Suprapubic skin (tissue), 4 donors: Measurements from ENCODE around the gene RHOT2. TPM values are rescaled to one million over a fixed set of nuclear protein-coding genes. Genes with fewer than 3 reads are reported as not detected.

Experiments
- DNase-seq, 2 donors: peaks; one replicate each; pipeline ENCODE4 v3.0.0-alpha.2; 2019; ENCODE audit warnings: low spot score in 2 of 2
- H3K27ac ChIP-seq: fragments of 200-600 bp; sonication (generic); one replicate; pipeline ENCODE4 v1.5.1; 2019
- H3K27me3 ChIP-seq: fragments of 200-600 bp; sonication (generic); one replicate; pipeline ENCODE4 v1.5.1; 2019
- H3K36me3 ChIP-seq: fragments of 200-600 bp; sonication (generic); one replicate; pipeline ENCODE4 v1.5.1; 2019
- H3K4me1 ChIP-seq: fragments of 200-600 bp; sonication (generic); one replicate; pipeline ENCODE4 v1.5.1; 2019
- H3K4me3 ChIP-seq: fragments of 200-600 bp; sonication (generic); one replicate; pipeline ENCODE4 v1.5.1; 2019; ENCODE audit warnings: mild to moderate bottlenecking
- H3K9me3 ChIP-seq: fragments of 200-600 bp; sonication (generic); one replicate; pipeline ENCODE4 v1.5.1; 2019
- CTCF ChIP-seq, 2 donors: fragments of 200-600 bp in 1 of 2; fragments of 450-650 bp in 1 of 2; sonication (generic) in 1 of 2; IDR thresholded peaks; one replicate each; pipeline ENCODE4 v1.5.1; 2016 to 2019; ENCODE audit warnings: antibody characterized with exemption in 2 of 2, mild to moderate bottlenecking in 1 of 2, moderate library complexity in 1 of 2
- EP300 ChIP-seq: sonication (generic); formaldehyde crosslinking; IDR thresholded peaks from one replicate; pipeline ENCODE4 v1.6.1; 2017; ENCODE audit warnings: antibody characterized with exemption
- POLR2A ChIP-seq, 2 donors: fragments of 450-650 bp; IDR thresholded peaks; one replicate each; pipeline ENCODE4 v1.6.1; 2017; ENCODE audit warnings: antibody characterized with exemption in 2 of 2, mild to moderate bottlenecking in 2 of 2, moderate library complexity in 2 of 2
- POLR2AphosphoS5 ChIP-seq, 3 donors: sonication (generic); formaldehyde crosslinking; IDR thresholded peaks; one replicate each; pipeline ENCODE4 v1.6.1; 2017; ENCODE audit warnings: antibody characterized with exemption in 3 of 3
- WGBS: methylation state at CpG from one replicate; pipeline ENCODE4 v1.1.5; 2018; 5-methylcytosine and 5-hydroxymethylcytosine counted together
- total RNA-seq, 4 donors: library from RNA; depleted of rRNA; stranded (reverse); fragments of >200 nt; gene quantifications; one replicate each; pipeline ENCODE4 v1.1.0, GENCODE V29; 2016

RHOT2 gene
- total RNA-seq, 4 donors from 2014 or later, result 66.9 to 156 (median 96.8) TPM

- H3K27ac ChIP-seq, result no peak overlapping the region
- peak overlapping the region; percentile 21 for H3K4me3 ChIP-seq
Measured at GRCh38 chr16:660132-660458, 7.8 kb upstream of the RHOT2 start.

GRCh38 chr16:660459-661183 lies 7.3 kb upstream of the RHOT2 start:
- Histone ChIP-seq H3K27me3 (no peaks in the 10 kb centered on the region), H3K27ac (no peak overlapping the region), H3K4me1 (peaks cover 8% of the 10 kb centered on the region), H3K9me3 (no peaks in the 10 kb centered on the region), H3K4me3 (peak overlapping the region; percentile 21), H3K36me3 (peaks cover 36% of the 10 kb centered on the region)
- TF ChIP-seq CTCF (IDR thresholded peaks at IDR 0.05), result peak; percentile 42 to 59
- no peak for TF ChIP-seq EP300
- peak in 1 of 3 donors; percentile 53 for TF ChIP-seq POLR2AphosphoS5 (IDR thresholded peaks at IDR 0.05)
- no peak for TF ChIP-seq POLR2A (IDR thresholded peaks at IDR 0.05)
- WGBS, result no CpG with 5 or more reads among the region's 43 CpGs
- DNase-seq, result peak; percentile 93

More at GRCh38 chr16:660132-660458, 7.8 kb upstream of the RHOT2 start:
- H3K36me3 ChIP-seq, result peaks cover 41% of the 10 kb centered on the region
- no peaks in the 10 kb centered on the region for H3K9me3 ChIP-seq
- no peak for DNase-seq
- TF ChIP-seq CTCF (IDR thresholded peaks at IDR 0.05) (no peak), EP300 (no peak), POLR2AphosphoS5 (IDR thresholded peaks at IDR 0.05) (no peak), POLR2A (IDR thresholded peaks at IDR 0.05) (no peak)
- peaks cover 8% of the 10 kb centered on the region for H3K4me1 ChIP-seq
- no peaks in the 10 kb centered on the region for H3K27me3 ChIP-seq
- 60% methylated on average over 4 of the region's 6 CpGs for WGBS

- no peak for DNase-seq
- Histone ChIP-seq H3K27me3 (no peaks in the 10 kb centered on the region), H3K36me3 (peaks cover 29% of the 10 kb centered on the region), H3K27ac (no peak overlapping the region), H3K4me3 (no peak overlapping the region), H3K4me1 (peaks cover 8% of the 10 kb centered on the region), H3K9me3 (no peaks in the 10 kb centered on the region)
- TF ChIP-seq EP300, result no peak
- no peak for TF ChIP-seq CTCF (IDR thresholded peaks at IDR 0.05)
- no peak for TF ChIP-seq POLR2AphosphoS5 (IDR thresholded peaks at IDR 0.05)
- TF ChIP-seq POLR2A (IDR thresholded peaks at IDR 0.05), result no peak
- 79% methylated on average over 7 of the region's 35 CpGs for WGBS
Measured at GRCh38 chr16:661184-661821, 6.6 kb upstream of the RHOT2 start.

- TF ChIP-seq POLR2A (IDR thresholded peaks at IDR 0.05), result no peak
- TF ChIP-seq CTCF (IDR thresholded peaks at IDR 0.05), result no peak
- no peak for TF ChIP-seq POLR2AphosphoS5 (IDR thresholded peaks at IDR 0.05)
- TF ChIP-seq EP300, result no peak
- DNase-seq, result no peak
- H3K9me3 ChIP-seq, result no peaks in the 10 kb centered on the region
- H3K4me3 ChIP-seq, result no peak overlapping the region
- H3K36me3 ChIP-seq, result peaks cover 21% of the 10 kb centered on the region
- no peaks in the 10 kb centered on the region for H3K27me3 ChIP-seq
- no peak overlapping the region for H3K27ac ChIP-seq
- H3K4me1 ChIP-seq, result peaks cover 15% of the 10 kb centered on the region
- WGBS, result 90% methylated on average over 2 of the region's 19 CpGs
Measured at GRCh38 chr16:662095-662494, 5.8 kb upstream of the RHOT2 start.

GRCh38 chr16:662597-662996 lies 5.3 kb upstream of the RHOT2 start:
- Histone ChIP-seq H3K27ac (no peak overlapping the region), H3K36me3 (peaks cover 16% of the 10 kb centered on the region), H3K4me3 (no peak overlapping the region), H3K27me3 (no peaks in the 10 kb centered on the region), H3K9me3 (no peaks in the 10 kb centered on the region), H3K4me1 (peaks cover 20% of the 10 kb centered on the region)
- WGBS, result 96% methylated on average over 9 of the region's 21 CpGs
- no peak for DNase-seq
- no peak for TF ChIP-seq POLR2AphosphoS5 (IDR thresholded peaks at IDR 0.05)
- no peak for TF ChIP-seq POLR2A (IDR thresholded peaks at IDR 0.05)
- no peak for TF ChIP-seq CTCF (IDR thresholded peaks at IDR 0.05)
- no peak for TF ChIP-seq EP300
